Parathyroid adenoma (tissue), 2 donors: ENCODE measurements around the gene HLA-DQB1.
A peak's percentile ranks its signal among the peaks of the same experiment; 100 is the strongest.

Experiments
- H2AFZ ChIP-seq: fragments of 300-600 bp; sonication (generic); one replicate; pipeline ENCODE4 v1.7.0; 2017; ENCODE audit warnings: antibody characterized with exemption, mild to moderate bottlenecking
- H3K27ac ChIP-seq: fragments of 300-600 bp; sonication (generic); one replicate; pipeline ENCODE4 v1.7.0; 2017
- H3K27me3 ChIP-seq: fragments of 300-600 bp; sonication (generic); one replicate; pipeline ENCODE4 v1.7.0; 2017; ENCODE audit warnings: low read length; ENCODE audit not compliant: control insufficient read depth, insufficient read depth
- H3K36me3 ChIP-seq: fragments of 300-600 bp; sonication (generic); one replicate; pipeline ENCODE4 v1.7.0; 2017; ENCODE audit warnings: low read length; ENCODE audit not compliant: control insufficient read depth, insufficient read depth
- H3K4me1 ChIP-seq: fragments of 300-600 bp; sonication (generic); one replicate; pipeline ENCODE4 v1.7.0; 2017; ENCODE audit warnings: control low read depth
- H3K4me2 ChIP-seq: fragments of 300-600 bp; sonication (generic); one replicate; pipeline ENCODE4 v1.7.0; 2017; ENCODE audit warnings: low read length
- H3K4me3 ChIP-seq: fragments of 300-600 bp; sonication (generic); one replicate; pipeline ENCODE4 v1.7.0; 2017; ENCODE audit warnings: low read depth, low read length
- H3K79me2 ChIP-seq: fragments of 300-600 bp; sonication (generic); one replicate; pipeline ENCODE4 v1.7.0; 2017; ENCODE audit warnings: control low read depth
- H3K9ac ChIP-seq: fragments of 300-600 bp; sonication (generic); one replicate; pipeline ENCODE4 v1.7.0; 2017; ENCODE audit warnings: mild to moderate bottlenecking
- H3K9me3 ChIP-seq: fragments of 300-600 bp; sonication (generic); one replicate; pipeline ENCODE4 v1.7.0; 2017; ENCODE audit warnings: low read length; ENCODE audit not compliant: control insufficient read depth
- TF ChIP-seq, protein P1 (sequence below): fragments of 300-600 bp; sonication (generic); IDR thresholded peaks from one replicate; pipeline ENCODE4 v1.7.0; 2017; ENCODE audit warnings: antibody characterized with exemption, mild to moderate bottlenecking
- donor health status: primary hyperparathyroidism.

The HLA-DQB1 gene

DNA sequence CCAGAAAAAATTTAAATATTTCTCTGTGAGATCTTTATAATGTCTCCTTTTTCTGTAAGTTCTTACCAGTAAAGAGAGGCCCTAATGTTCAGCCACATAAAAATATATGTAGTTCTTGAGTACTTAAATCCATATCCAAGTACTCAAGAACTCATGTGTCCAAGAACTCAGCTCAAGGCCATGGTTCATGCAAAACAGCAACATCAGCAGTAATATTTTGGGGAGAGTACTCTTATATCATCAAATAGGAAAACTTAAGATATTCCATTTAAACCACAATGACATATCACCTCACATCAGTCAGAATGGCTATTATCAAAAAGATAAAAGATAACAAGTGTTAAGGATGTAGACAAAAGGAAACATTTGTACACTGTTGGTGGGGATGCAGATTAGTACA lies 3.4 kb upstream of the HLA-DQB1 start:
- Histone ChIP-seq H3K9me3 (no peaks in the 10 kb centered on the region), H3K4me2 (no peak overlapping the region), H3K9ac (no peak overlapping the region), H3K27me3 (no peaks in the 10 kb centered on the region), H3K4me1 (no peaks in the 10 kb centered on the region), H3K79me2 (no peaks in the 10 kb centered on the region), H2AFZ (no peak overlapping the region), H3K4me3 (no peak overlapping the region), H3K36me3 (no peaks in the 10 kb centered on the region), H3K27ac (no peak overlapping the region)
- TF ChIP-seq, protein P1, sequence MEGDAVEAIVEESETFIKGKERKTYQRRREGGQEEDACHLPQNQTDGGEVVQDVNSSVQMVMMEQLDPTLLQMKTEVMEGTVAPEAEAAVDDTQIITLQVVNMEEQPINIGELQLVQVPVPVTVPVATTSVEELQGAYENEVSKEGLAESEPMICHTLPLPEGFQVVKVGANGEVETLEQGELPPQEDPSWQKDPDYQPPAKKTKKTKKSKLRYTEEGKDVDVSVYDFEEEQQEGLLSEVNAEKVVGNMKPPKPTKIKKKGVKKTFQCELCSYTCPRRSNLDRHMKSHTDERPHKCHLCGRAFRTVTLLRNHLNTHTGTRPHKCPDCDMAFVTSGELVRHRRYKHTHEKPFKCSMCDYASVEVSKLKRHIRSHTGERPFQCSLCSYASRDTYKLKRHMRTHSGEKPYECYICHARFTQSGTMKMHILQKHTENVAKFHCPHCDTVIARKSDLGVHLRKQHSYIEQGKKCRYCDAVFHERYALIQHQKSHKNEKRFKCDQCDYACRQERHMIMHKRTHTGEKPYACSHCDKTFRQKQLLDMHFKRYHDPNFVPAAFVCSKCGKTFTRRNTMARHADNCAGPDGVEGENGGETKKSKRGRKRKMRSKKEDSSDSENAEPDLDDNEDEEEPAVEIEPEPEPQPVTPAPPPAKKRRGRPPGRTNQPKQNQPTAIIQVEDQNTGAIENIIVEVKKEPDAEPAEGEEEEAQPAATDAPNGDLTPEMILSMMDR: no peak

- no peak overlapping the region for H3K9ac ChIP-seq
- H3K79me2 ChIP-seq: no peaks in the 10 kb centered on the region
- no peaks in the 10 kb centered on the region for H3K9me3 ChIP-seq
- no peak overlapping the region for H3K4me2 ChIP-seq
- TF ChIP-seq, protein P1: no peak
- H2AFZ ChIP-seq: no peak overlapping the region
- no peaks in the 10 kb centered on the region for H3K4me1 ChIP-seq
- H3K36me3 ChIP-seq: no peaks in the 10 kb centered on the region
- no peak overlapping the region for H3K27ac ChIP-seq
- H3K27me3 ChIP-seq: no peaks in the 10 kb centered on the region
- H3K4me3 ChIP-seq: no peak overlapping the region
These were observed 2.8 kb upstream of the HLA-DQB1 start for GRCh38 chr6:32669240-32669639.

GRCh38 chr6:32668226-32668747 lies 1.8 kb upstream of the HLA-DQB1 start:
- H3K4me3 ChIP-seq: no peak overlapping the region
- H3K79me2 ChIP-seq: no peaks in the 10 kb centered on the region
- H3K27ac ChIP-seq: peak overlapping the region; percentile 68
- no peak overlapping the region for H3K4me2 ChIP-seq
- TF ChIP-seq, protein P1: no peak
- H3K9ac ChIP-seq: no peak overlapping the region
- no peak overlapping the region for H2AFZ ChIP-seq
- H3K36me3 ChIP-seq: no peaks in the 10 kb centered on the region
- no peaks in the 10 kb centered on the region for H3K4me1 ChIP-seq
- no peaks in the 10 kb centered on the region for H3K9me3 ChIP-seq
- H3K27me3 ChIP-seq: no peaks in the 10 kb centered on the region

DNA sequence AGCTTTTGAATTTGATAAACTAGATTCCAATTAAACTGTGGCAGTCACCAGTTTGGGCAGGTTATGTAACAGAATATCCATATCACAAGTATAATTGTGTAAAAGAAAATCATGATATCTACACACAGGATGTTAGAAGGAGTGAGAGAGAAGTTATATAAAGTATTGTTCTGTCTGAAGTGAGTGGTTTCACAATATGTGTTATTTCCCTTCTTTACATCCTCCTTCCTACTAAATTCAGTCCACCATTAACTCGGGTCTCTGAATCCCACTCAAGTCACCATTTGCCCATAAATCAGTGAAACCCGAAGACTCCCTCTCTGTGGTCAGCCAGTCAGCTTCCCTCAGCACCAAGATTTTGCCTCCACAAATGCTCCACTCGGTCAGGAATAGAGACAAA lies 796 bp downstream of the HLA-DQB1 start:
- Histone ChIP-seq H3K4me3 (no peak overlapping the region), H3K36me3 (no peaks in the 10 kb centered on the region), H3K9ac (no peak overlapping the region), H2AFZ (no peak overlapping the region), H3K79me2 (no peaks in the 10 kb centered on the region), H3K27ac (no peak overlapping the region), H3K4me1 (no peaks in the 10 kb centered on the region), H3K27me3 (no peaks in the 10 kb centered on the region), H3K4me2 (no peak overlapping the region), H3K9me3 (no peaks in the 10 kb centered on the region)
- TF ChIP-seq, protein P1: no peak

DNA sequence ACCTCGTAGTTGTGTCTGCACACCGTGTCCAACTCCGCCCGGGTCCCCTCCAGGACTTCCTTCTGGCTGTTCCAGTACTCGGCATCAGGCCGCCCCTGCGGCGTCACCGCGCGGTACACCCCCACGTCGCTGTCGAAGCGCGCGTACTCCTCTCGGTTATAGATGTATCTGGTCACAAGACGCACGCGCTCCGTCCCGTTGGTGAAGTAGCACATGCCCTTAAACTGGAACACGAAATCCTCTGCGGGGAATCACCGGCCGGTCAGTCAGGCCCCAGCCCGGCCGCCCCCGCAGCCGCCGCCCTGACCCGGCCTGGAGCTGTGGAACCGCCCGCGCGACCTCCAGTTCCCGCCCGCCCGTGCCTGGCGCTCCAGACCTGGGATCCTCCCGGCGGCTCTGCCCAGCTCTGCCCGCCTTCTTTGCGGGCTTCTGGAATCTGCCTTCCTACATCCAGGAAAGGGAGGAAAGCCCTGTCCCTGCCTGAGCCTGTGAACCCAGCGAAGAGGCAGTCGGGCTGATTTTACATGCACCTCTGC lies 1.6 kb downstream of the HLA-DQB1 start:
- Histone ChIP-seq H3K27ac (no peak overlapping the region), H3K27me3 (no peaks in the 10 kb centered on the region), H3K36me3 (no peaks in the 10 kb centered on the region), H3K9ac (no peak overlapping the region), H3K4me2 (no peak overlapping the region), H3K79me2 (no peaks in the 10 kb centered on the region), H2AFZ (no peak overlapping the region), H3K4me1 (no peaks in the 10 kb centered on the region), H3K9me3 (no peaks in the 10 kb centered on the region), H3K4me3 (no peak overlapping the region)
- TF ChIP-seq, protein P1: no peak
